Bronchial epithelial cell (primary cell): ENCODE measurements around the gene AFMID. TPM values are rescaled to one million over a fixed set of nuclear protein-coding genes. Genes with fewer than 3 reads are reported as not detected.
"Not testable (repeated sequence)": the region's sequence is repeated elsewhere in the genome, so short reads cannot be mapped to it uniquely, and the experiment has no call there.

Experiments used
- DNase-seq: peaks from one replicate; pipeline ENCODE4 v3.0.0-alpha.2; 2010; ENCODE audit warnings: low read depth
- FAIRE-seq: peaks from 2 replicates; lab custom pipeline; 2011; peaks lifted over from hg19 to GRCh38; lab: Jason Lieb, UNC
- H3K27me3 ChIP-seq: 2 replicates; pipeline ENCODE4 v1.5.1; 2011; ENCODE audit warnings: low read length; ENCODE audit not compliant: control insufficient read depth, insufficient read depth
- H3K36me3 ChIP-seq: 2 replicates; pipeline ENCODE4 v1.5.1; 2011; ENCODE audit warnings: low read length; ENCODE audit not compliant: control insufficient read depth, insufficient read depth
- H3K4me3 ChIP-seq: 2 replicates; pipeline ENCODE4 v1.5.1; 2011; ENCODE audit warnings: mild to moderate bottlenecking, low read depth, low read length, control low read depth
- total RNA-seq: library from RNA; depleted of rRNA; stranded (reverse); fragments of >200 nt; gene quantifications from 2 replicates; pipeline ENCODE4 v1.2.1, GENCODE V29; 2014
- TF ChIP-seq, protein P1 (sequence below): IDR thresholded peaks from 2 replicates; pipeline ENCODE4 v1.5.1; 2011; ENCODE audit warnings: mild to moderate bottlenecking, moderate library complexity, low read length, control low read depth, inconsistent platforms; ENCODE audit not compliant: insufficient read depth, severe bottlenecking

Gene AFMID
- total RNA-seq, 1 donor from 2014 or later, result 32.1 TPM

DNA sequence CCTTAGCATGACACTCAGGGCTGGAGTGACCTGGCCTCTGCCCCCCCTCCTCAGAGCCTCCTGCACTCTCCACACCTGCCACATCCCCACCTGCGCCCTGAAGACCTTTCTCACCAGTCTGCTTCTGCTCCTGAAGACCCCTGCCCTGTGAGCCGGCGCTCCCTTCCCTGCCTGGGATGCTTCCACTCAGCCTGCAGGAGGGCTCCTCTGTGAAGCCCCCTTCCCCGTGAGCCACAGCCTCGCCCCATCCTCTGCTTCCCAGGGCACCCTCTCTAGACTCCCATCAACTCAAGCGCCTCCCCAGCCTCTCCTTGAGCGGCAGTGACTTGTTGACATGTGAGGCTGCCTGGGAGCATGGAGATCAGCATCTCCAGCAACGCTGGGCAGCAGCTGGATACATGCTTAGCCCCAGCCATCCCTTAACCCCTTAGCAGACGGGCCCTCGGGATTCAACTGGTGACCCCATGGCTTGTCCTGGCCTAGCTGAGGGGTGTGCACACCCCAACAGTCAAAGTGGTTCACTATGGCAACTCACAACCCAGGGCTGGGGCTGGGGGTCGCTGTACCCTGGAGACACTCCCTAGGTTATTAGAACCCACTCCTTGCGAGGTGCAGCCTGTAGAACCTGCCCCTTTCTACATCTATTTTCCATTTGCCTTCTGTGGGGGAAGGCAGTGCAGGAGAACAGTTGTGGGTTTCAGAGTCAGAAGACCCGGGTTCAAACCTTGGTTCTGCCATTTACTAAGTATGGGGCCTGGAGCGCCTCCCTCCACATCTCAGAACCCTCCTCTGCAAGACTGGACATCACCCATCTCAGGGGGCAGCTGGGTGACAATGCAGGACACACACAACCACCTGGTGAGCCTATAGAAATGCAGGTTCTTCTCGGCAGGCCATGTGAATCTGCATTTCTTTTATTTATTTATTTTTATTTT lies 65.8 kb downstream of the AFMID start:
- DNase-seq (no peak), FAIRE-seq (no peak)
- Histone ChIP-seq H3K36me3 (no peaks in the 10 kb centered on the region), H3K4me3 (no peak overlapping the region), H3K27me3 (peaks cover 2% of the 10 kb centered on the region)
- TF ChIP-seq, protein P1, sequence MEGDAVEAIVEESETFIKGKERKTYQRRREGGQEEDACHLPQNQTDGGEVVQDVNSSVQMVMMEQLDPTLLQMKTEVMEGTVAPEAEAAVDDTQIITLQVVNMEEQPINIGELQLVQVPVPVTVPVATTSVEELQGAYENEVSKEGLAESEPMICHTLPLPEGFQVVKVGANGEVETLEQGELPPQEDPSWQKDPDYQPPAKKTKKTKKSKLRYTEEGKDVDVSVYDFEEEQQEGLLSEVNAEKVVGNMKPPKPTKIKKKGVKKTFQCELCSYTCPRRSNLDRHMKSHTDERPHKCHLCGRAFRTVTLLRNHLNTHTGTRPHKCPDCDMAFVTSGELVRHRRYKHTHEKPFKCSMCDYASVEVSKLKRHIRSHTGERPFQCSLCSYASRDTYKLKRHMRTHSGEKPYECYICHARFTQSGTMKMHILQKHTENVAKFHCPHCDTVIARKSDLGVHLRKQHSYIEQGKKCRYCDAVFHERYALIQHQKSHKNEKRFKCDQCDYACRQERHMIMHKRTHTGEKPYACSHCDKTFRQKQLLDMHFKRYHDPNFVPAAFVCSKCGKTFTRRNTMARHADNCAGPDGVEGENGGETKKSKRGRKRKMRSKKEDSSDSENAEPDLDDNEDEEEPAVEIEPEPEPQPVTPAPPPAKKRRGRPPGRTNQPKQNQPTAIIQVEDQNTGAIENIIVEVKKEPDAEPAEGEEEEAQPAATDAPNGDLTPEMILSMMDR, result no peak

GRCh38 chr17:78253636-78253945 lies 66.4 kb downstream of the AFMID start:
- H3K36me3 ChIP-seq, DNase-seq, H3K27me3 ChIP-seq, FAIRE-seq: not testable (repeated sequence)
- H3K4me3 ChIP-seq, result peak overlapping the region; percentile 91

- Histone ChIP-seq H3K36me3 (no peaks in the 10 kb centered on the region), H3K4me3 (peak overlapping the region; percentile 91), H3K27me3 (peaks cover 2% of the 10 kb centered on the region)
- TF ChIP-seq, protein P1, result no peak
- DNase-seq (peak; percentile 44), FAIRE-seq (no peak)
Measured at GRCh38 chr17:78253946-78254672, 66.9 kb downstream of the AFMID start.

DNA sequence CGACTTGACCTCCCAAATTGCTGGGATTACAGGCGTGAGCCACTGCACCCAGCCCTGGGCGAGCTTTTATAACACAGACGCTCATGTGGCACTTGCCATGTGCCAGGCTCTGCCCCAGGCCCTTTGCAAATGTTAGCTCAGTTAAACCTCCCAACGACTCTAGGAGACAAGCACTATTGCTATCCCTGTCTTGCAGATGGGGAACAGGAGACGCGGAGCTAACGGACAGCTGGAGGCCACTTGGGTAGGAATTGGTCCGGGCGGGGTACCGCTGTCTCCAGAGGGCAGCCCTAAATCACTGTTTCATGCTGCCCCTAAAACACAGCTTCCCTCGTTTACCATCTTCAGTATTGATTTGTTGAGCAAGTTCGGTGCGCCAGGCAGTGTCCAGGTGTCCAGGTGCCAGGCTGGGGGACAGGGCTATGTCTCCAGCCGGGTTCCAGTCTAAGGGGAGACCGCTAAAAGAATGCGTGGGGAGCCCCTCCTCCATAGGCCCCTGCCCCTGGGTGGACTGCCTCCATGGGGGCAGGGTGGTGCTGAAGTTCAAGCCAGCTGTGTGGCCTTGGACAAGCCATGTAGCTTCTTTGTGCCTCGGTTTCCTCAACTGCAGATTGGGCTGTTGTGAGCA lies 68.0 kb downstream of the AFMID start:
- DNase-seq (no peak), FAIRE-seq (no peak)
- peaks cover under 1% of the 10 kb centered on the region for H3K27me3 ChIP-seq
- no peak overlapping the region for H3K4me3 ChIP-seq
- TF ChIP-seq, protein P1, result no peak
- H3K36me3 ChIP-seq, result no peaks in the 10 kb centered on the region

GRCh38 chr17:78255953-78256706 lies 69.0 kb downstream of the AFMID start:
- no peak for FAIRE-seq
- Histone ChIP-seq H3K36me3 (no peaks in the 10 kb centered on the region), H3K27me3 (no peaks in the 10 kb centered on the region), H3K4me3 (no peak overlapping the region)
- no peak for DNase-seq
- TF ChIP-seq, protein P1, result no peak
